SW480 (cell line): Measurements from ENCODE around the gene FBXL15.
A peak's percentile ranks its signal among the peaks of the same experiment; 100 is the strongest.

ENCODE experiments used
- DNase-seq: peaks from one replicate; pipeline ENCODE4 v3.0.0-alpha.2; 2016; ENCODE audit warnings: low spot score

FBXL15 gene

GRCh38 chr10:102457591-102458150 is 37.0 kb downstream of the FBXL15 start:
- no peak for DNase-seq

- DNase-seq: no peak
Observed at GRCh38 chr10:102458656-102459055, 38.0 kb downstream of the FBXL15 start.

DNA sequence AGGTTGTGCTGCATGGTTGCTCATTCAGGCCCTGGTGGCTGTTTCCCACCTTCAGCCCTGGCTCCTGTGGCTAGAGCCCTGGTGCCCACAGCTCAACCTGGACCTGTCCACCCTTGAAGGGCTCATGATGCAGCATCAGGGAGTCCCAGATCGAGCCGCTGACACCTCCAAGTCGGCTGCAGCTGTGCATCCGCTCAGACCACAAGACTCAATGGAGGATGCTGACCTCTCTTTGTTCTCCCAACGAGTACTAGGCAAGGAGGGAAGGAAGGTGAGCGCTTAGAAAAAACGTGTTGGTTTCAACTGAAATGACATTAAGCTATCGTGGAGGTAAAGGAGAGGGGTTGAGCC is 40.2 kb downstream of the FBXL15 start:
- DNase-seq: no peak

DNA sequence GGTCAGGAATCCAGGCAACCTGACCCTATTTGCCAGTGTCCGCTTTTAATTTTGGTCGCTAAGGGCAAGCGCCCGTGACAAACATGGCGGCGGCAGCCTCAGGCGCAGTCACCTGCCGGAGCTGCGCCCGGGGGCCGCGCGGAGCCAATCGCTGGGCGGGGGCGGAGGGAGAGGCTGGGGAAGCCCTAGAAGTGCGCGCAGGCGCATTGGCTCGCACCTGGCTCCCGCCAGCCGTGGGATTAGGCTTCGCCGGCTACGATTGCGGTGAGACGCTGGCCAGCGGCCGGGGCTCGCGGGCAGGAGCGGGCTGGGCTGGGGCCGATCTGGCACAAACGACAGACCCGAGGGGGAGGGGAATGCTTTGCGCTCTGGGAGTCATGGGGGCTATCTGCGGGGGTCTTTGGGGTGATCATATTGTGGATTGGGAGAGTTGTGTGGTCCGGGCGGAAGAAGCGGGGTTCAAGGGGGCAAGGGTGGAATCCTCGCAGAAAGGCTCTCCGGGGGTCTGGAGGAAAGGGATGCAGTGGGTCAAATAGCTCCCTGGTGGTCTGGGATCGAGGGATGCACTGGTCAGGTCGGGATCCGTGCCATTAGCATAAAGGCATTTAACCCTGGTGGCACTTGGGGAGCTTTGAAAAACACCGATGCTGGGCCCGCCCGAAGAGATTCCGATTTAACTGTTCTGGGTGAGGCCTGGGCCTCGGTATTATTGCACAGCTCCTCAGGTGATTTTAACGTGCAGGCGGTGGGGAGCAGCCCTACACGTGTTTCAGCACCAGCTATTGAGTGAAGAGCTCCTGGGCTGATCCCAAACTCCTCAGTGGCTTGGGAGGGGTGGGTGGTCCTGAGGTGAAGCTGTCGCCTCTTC is 40.8 kb downstream of the FBXL15 start:
- peak; percentile 87 for DNase-seq

DNA sequence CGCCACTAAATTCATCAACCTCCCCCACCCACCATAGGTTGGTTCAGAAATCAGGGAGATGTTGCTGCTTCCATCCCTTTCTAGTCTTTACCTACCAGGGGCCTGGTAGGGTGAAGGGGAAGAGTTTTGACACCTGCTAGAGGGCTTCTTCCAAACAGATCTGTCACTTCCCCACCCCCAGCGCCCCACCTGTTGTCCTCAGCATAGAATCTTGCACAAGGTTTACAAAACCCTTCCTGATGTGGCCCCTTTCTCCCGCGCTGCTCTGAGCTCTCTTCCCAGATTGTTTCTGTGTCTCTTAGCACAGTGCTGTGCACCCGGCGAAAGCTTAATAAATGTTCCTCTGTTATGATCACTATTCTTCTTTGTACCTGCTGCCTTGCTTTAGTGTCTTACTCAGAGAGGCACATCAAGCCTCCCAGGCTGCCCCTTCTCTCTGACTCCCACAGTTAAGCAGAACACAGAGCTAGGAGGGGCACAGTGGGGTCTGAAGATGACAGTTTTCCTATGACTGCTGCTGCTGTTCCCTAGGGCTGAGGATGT is 41.9 kb downstream of the FBXL15 start:
- DNase-seq: no peak

DNA sequence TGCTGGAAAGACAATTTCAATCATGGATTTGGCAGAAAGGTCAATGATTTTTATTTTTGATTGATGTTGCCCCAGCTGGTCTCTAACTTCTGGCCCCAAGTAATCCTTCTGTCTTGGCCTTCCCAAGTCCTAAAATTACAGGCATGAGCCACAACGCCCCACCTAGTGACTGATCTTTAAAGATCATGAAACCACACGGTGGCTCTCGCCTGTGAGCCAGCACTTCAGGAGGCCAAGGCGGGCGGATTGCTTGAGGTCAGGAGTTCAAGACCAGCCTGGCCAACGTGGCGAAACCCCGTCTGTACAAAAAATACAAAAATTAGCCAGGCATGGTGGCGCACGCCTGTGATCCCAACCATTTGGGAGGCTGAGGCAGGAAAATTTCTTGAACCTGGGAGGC is 43.3 kb downstream of the FBXL15 start:
- DNase-seq: no peak

DNA sequence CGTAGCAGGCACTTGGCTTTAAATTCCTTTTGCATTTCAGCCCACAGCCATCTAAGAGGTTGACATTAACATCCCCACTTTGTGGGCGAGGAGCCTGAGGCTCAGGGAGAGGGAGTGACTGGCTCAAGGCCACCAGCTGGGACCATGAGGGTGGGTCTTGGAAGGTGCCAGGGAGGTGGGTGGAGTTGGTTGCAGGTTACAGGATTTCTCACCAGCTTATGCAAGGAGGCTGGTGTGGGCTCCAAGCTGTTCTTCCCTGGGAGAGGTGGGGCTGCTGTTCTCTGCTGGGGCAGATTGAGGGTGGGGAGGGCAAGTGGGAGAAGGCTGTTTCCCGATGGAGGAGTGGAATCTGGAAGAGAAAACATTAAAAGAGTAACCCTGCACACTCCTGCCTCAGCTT is 44.8 kb downstream of the FBXL15 start:
- no peak for DNase-seq

- DNase-seq: no peak
Observed at GRCh38 chr10:102467318-102467717, 46.7 kb downstream of the FBXL15 start.

DNA sequence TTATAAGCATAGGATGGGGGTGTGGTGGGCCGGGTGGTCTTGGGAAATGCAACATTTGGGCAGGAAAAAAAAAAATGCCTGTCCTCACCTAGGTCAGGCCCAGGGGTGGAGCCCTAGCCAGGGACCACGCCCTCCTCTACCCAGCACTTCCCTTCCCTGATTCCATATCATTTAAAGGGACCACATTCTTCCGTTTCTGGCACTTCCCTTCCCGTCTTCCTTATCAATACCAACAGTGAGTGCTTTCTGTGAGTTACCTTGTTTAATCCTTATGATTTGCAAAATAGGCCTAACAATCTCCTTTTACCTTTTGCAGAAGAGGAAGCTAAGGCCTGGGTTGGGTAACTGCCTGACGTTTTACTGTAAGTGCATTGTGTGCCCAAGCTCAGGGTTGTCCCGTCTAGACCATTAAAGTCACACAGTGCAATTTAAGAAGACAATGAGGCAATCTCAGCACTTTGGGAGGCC is 47.4 kb downstream of the FBXL15 start:
- no peak for DNase-seq

- DNase-seq: no peak
Observed at GRCh38 chr10:102468683-102469082, 48.0 kb downstream of the FBXL15 start.

- no peak for DNase-seq
Observed at GRCh38 chr10:102470579-102471546, 50.2 kb downstream of the FBXL15 start.
